ENCODE measurements around the gene RAET1E.

The RAET1E gene

GRCh38 chr6:149876241-149876933 lies 21.5 kb downstream of the RAET1E start:
- WGBS (ENCODE audit: extremely low coverage, insufficient coverage, insufficient read length), result no CpG with 5 or more reads among the region's 3 CpGs
- no peak overlapping the region for H4K91ac ChIP-seq (ENCODE audit: low read depth, low read length)
- no peak overlapping the region for H2BK5ac ChIP-seq (ENCODE audit: low read depth, low read length, poor library complexity)

GRCh38 chr6:149872233-149872632 lies 25.7 kb downstream of the RAET1E start:
- Histone ChIP-seq H3K9ac (ENCODE audit: low read length) (no peak overlapping the region), H3K79me2 (ENCODE audit: control insufficient read depth, insufficient read depth, low read length, poor library complexity) (no peaks in the 10 kb centered on the region), H3K23ac (ENCODE audit: low read length) (no peak overlapping the region), H3K27me3 (ENCODE audit: insufficient read depth, low read length) (no peaks in the 10 kb centered on the region), H3K4me3 (ENCODE audit: low read depth, low read length) (no peak overlapping the region), H4K91ac (ENCODE audit: low read depth, low read length) (no peak overlapping the region), H2BK120ac (ENCODE audit: insufficient read depth, low read length, poor library complexity) (no peak overlapping the region), H3K4ac (ENCODE audit: low read depth, low read length) (no peak overlapping the region), H3K4me1 (ENCODE audit: control insufficient read depth in 1 of 2, insufficient read depth in 2 of 2, low read length in 2 of 2) (no peaks in the 10 kb centered on the region), H3K79me1 (ENCODE audit: low read length) (no peaks in the 10 kb centered on the region), H2BK12ac (ENCODE audit: low read length) (no peak overlapping the region), H2AK5ac (ENCODE audit: low read length) (no peak overlapping the region), H3K27ac (ENCODE audit: low read depth, low read length) (no peak overlapping the region), H4K8ac (ENCODE audit: low read depth, low read length) (no peak overlapping the region), H3K18ac (ENCODE audit: low read length) (no peak overlapping the region), H3K4me2 (ENCODE audit: low read length) (no peak overlapping the region), H3K36me3 (ENCODE audit: control insufficient read depth in 1 of 2, insufficient read depth in 2 of 2, low read length in 2 of 2) (no peaks in the 10 kb centered on the region), H4K12ac (ENCODE audit: low read depth, low read length) (no peak overlapping the region), H3K14ac (ENCODE audit: low read length) (no peak overlapping the region), H2AFZ (ENCODE audit: insufficient read depth, low read length, poor library complexity) (no peak overlapping the region), H3K9me3 (ENCODE audit: insufficient read depth, low read depth, low read length) (no peaks in the 10 kb centered on the region), H2BK5ac (ENCODE audit: low read depth, low read length, poor library complexity) (no peak overlapping the region)
- WGBS (ENCODE audit: extremely low coverage, insufficient coverage, insufficient read length), result no CpG with 5 or more reads among the region's 1 CpG
- DNase-seq, result no peak

More at GRCh38 chr6:149876241-149876933, 21.5 kb downstream of the RAET1E start:
- Histone ChIP-seq H4K8ac (ENCODE audit: low read depth, low read length) (no peak overlapping the region), H2AFZ (ENCODE audit: insufficient read depth, low read length, poor library complexity) (no peak overlapping the region), H2BK120ac (ENCODE audit: insufficient read depth, low read length, poor library complexity) (no peak overlapping the region), H3K79me1 (ENCODE audit: low read length) (no peaks in the 10 kb centered on the region), H3K23ac (ENCODE audit: low read length) (no peak overlapping the region), H2AK5ac (ENCODE audit: low read length) (no peak overlapping the region), H3K27me3 (ENCODE audit: insufficient read depth, low read length) (no peaks in the 10 kb centered on the region), H3K9ac (ENCODE audit: low read length) (no peak overlapping the region), H3K27ac (ENCODE audit: low read depth, low read length) (no peak overlapping the region), H3K4me1 (ENCODE audit: control insufficient read depth in 1 of 2, insufficient read depth in 2 of 2, low read length in 2 of 2) (no peaks in the 10 kb centered on the region), H3K79me2 (ENCODE audit: control insufficient read depth, insufficient read depth, low read length, poor library complexity) (no peaks in the 10 kb centered on the region), H2BK12ac (ENCODE audit: low read length) (no peak overlapping the region), H3K9me3 (ENCODE audit: insufficient read depth, low read depth, low read length) (no peaks in the 10 kb centered on the region), H3K4me3 (ENCODE audit: low read depth, low read length) (no peak overlapping the region), H3K14ac (ENCODE audit: low read length) (no peak overlapping the region), H3K18ac (ENCODE audit: low read length) (no peak overlapping the region), H3K36me3 (ENCODE audit: control insufficient read depth in 1 of 2, insufficient read depth in 2 of 2, low read length in 2 of 2) (no peaks in the 10 kb centered on the region), H3K4me2 (ENCODE audit: low read length) (no peak overlapping the region), H4K12ac (ENCODE audit: low read depth, low read length) (no peak overlapping the region), H3K4ac (ENCODE audit: low read depth, low read length) (no peak overlapping the region)
- no peak for DNase-seq

DNA sequence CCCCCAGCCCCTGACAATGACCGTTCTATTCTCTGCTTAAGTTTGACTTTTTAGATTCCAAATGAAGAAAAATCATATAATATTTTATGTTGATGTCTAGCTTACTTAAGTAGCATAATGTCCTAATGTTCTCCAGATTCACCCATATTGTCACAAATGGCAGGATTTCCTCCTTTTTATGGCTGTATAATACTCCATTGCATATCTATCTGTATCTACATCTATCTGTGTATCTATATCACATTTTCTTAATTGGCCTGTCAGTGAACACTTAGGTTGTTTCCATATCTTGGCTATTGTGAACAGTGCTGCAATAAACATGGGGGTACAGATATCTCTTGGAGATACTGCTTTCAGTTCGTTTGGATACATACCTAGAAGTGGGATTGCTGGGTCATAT lies 26.7 kb downstream of the RAET1E start:
- H3K14ac ChIP-seq (ENCODE audit: low read length), result no peak overlapping the region
- H3K9me3 ChIP-seq (ENCODE audit: insufficient read depth, low read depth, low read length), result no peaks in the 10 kb centered on the region
- no peak overlapping the region for H3K23ac ChIP-seq (ENCODE audit: low read length)
- no peak overlapping the region for H3K18ac ChIP-seq (ENCODE audit: low read length)
- no peaks in the 10 kb centered on the region for H3K27me3 ChIP-seq (ENCODE audit: insufficient read depth, low read length)
- H3K79me1 ChIP-seq (ENCODE audit: low read length), result no peaks in the 10 kb centered on the region
- H3K4me1 ChIP-seq (ENCODE audit: control insufficient read depth in 1 of 2, insufficient read depth in 2 of 2, low read length in 2 of 2), result no peaks in the 10 kb centered on the region
- no peak overlapping the region for H3K4me3 ChIP-seq (ENCODE audit: low read depth, low read length)
- no peak overlapping the region for H2BK120ac ChIP-seq (ENCODE audit: insufficient read depth, low read length, poor library complexity)
- no peak overlapping the region for H4K12ac ChIP-seq (ENCODE audit: low read depth, low read length)
- no peak overlapping the region for H2AK5ac ChIP-seq (ENCODE audit: low read length)
- H2AFZ ChIP-seq (ENCODE audit: insufficient read depth, low read length, poor library complexity), result no peak overlapping the region
- H3K36me3 ChIP-seq (ENCODE audit: control insufficient read depth in 1 of 2, insufficient read depth in 2 of 2, low read length in 2 of 2), result no peaks in the 10 kb centered on the region
- no peak overlapping the region for H2BK5ac ChIP-seq (ENCODE audit: low read depth, low read length, poor library complexity)
- no peak overlapping the region for H2BK12ac ChIP-seq (ENCODE audit: low read length)
- no peak overlapping the region for H3K4me2 ChIP-seq (ENCODE audit: low read length)
- H3K4ac ChIP-seq (ENCODE audit: low read depth, low read length), result no peak overlapping the region
- no peak overlapping the region for H4K8ac ChIP-seq (ENCODE audit: low read depth, low read length)
- DNase-seq, result no peak
- no CpG with 5 or more reads among the region's 2 CpGs for WGBS (ENCODE audit: extremely low coverage, insufficient coverage, insufficient read length)
- no peak overlapping the region for H3K27ac ChIP-seq (ENCODE audit: low read depth, low read length)
- no peak overlapping the region for H4K91ac ChIP-seq (ENCODE audit: low read depth, low read length)
- H3K79me2 ChIP-seq (ENCODE audit: control insufficient read depth, insufficient read depth, low read length, poor library complexity), result no peaks in the 10 kb centered on the region
- H3K9ac ChIP-seq (ENCODE audit: low read length), result no peak overlapping the region

GRCh38 chr6:149869275-149869892 lies 28.5 kb downstream of the RAET1E start:
- H3K4ac ChIP-seq (ENCODE audit: low read depth, low read length), result no peak overlapping the region
- H2AFZ ChIP-seq (ENCODE audit: insufficient read depth, low read length, poor library complexity), result no peak overlapping the region
- H3K79me2 ChIP-seq (ENCODE audit: control insufficient read depth, insufficient read depth, low read length, poor library complexity), result no peaks in the 10 kb centered on the region
- no peaks in the 10 kb centered on the region for H3K9me3 ChIP-seq (ENCODE audit: insufficient read depth, low read depth, low read length)
- H4K91ac ChIP-seq (ENCODE audit: low read depth, low read length), result no peak overlapping the region
- H3K4me2 ChIP-seq (ENCODE audit: low read length), result no peak overlapping the region
- H3K14ac ChIP-seq (ENCODE audit: low read length), result no peak overlapping the region
- no peak overlapping the region for H3K27ac ChIP-seq (ENCODE audit: low read depth, low read length)
- no peak overlapping the region for H4K12ac ChIP-seq (ENCODE audit: low read depth, low read length)
- no peak overlapping the region for H2BK5ac ChIP-seq (ENCODE audit: low read depth, low read length, poor library complexity)
- peaks cover 2% of the 10 kb centered on the region in 2 experiments for H3K4me1 ChIP-seq (ENCODE audit: control insufficient read depth in 1 of 2, insufficient read depth in 2 of 2, low read length in 2 of 2)
- H4K8ac ChIP-seq (ENCODE audit: low read depth, low read length), result no peak overlapping the region
- no peak for DNase-seq
- no peak overlapping the region for H2BK12ac ChIP-seq (ENCODE audit: low read length)
- no peak overlapping the region for H2AK5ac ChIP-seq (ENCODE audit: low read length)
- no peaks in the 10 kb centered on the region for H3K79me1 ChIP-seq (ENCODE audit: low read length)
- no peak overlapping the region for H3K18ac ChIP-seq (ENCODE audit: low read length)
- no peak overlapping the region for H3K4me3 ChIP-seq (ENCODE audit: low read depth, low read length)
- no peak overlapping the region for H3K23ac ChIP-seq (ENCODE audit: low read length)
- H3K36me3 ChIP-seq (ENCODE audit: control insufficient read depth in 1 of 2, insufficient read depth in 2 of 2, low read length in 2 of 2), result no peaks in the 10 kb centered on the region
- no CpG with 5 or more reads among the region's 10 CpGs for WGBS (ENCODE audit: extremely low coverage, insufficient coverage, insufficient read length)
- no peak overlapping the region for H2BK120ac ChIP-seq (ENCODE audit: insufficient read depth, low read length, poor library complexity)
- H3K9ac ChIP-seq (ENCODE audit: low read length), result no peak overlapping the region
- no peaks in the 10 kb centered on the region for H3K27me3 ChIP-seq (ENCODE audit: insufficient read depth, low read length)

All from trophoblast cell (in vitro differentiated cells and primary cell).